GM19452 (cell line): ENCODE results near the gene BBS4.
"Not testable (repeated sequence)": the region's sequence is repeated elsewhere in the genome, so short reads cannot be mapped to it uniquely, and the experiment has no call there.

Experiments used
- ATAC-seq: cut with Tn5 transposase; IDR thresholded peaks from one replicate; pipeline ENCODE4 v1.9.1; 2021; ENCODE audit not compliant: unreplicated experiment

BBS4 gene

DNA sequence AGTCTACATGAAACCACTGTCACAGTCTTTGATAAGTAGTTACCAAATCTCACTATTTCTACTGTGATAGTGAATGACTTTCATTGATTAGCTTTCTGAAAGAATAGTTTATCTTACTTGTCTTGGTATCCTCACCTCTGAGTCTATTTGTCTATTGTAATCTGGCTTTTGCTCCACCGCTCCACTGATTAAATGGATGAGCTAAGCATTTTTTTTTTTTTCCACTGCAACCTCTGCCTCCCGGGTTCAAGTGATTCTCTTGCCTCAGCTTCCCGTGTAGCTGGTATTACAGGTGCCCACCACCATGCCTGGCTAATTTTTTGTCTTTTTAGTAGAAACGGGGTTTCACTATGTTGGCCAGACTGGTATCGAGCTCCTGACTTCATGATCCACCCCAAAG lies 12.9 kb downstream of the BBS4 start:
- ATAC-seq = no peak

GRCh38 chr15:72700076-72700475 lies 14.1 kb downstream of the BBS4 start:
- no peak for ATAC-seq

DNA sequence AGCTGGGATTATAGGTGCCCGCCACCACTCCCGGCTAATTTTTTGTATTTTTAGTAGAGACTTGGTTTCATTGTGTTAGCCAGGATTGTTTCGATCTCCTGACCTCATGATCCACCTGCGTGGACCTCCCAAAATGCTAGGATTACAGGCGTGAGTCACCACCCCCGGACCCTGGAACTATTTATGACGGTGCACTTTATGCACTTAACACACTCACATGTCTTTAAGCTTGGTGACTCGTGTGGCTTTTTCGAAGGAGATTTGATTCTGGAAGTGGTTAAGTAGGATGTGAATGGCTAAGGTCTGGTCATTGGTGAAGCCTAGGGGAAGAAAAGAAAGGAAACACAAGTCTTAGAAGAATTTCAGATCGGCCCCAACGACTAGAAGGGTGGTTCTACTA lies 20.3 kb downstream of the BBS4 start:
- no peak for ATAC-seq

DNA sequence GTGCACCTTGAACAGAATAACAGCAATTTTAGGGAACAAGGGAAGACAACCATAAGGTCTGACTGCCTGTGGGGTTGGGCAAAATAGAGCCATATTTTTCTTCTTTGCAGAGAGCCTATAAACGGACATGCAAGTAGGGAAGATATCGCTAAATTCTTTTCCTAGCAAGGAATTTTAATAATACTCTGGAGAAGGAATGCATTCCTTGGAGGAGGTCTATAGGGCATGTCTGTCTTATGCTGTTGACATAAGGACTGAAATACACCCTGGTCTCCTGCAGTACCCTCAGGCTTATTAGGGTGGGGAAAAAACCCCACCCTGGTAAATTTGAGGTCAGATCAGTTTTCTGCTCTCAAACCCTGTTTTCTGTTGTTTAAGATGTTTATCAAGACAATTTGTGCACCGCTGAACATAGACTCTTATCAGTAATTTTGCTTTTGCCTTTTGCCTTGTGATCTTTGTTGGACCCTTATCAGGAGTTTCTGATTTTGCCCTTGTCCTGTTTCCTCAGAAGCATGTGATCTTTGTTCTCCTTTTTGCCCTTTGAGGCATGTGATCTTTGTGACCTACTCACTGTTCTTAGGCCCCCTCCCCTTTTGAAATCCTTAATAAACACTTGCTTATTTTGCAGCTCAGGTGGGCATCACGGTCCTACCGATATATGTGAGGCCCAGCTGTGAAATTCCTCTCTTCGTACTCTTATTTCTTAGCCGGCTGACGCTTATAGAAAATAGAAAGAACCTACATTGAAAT lies 22.7 kb downstream of the BBS4 start:
- not testable (repeated sequence) for ATAC-seq

DNA sequence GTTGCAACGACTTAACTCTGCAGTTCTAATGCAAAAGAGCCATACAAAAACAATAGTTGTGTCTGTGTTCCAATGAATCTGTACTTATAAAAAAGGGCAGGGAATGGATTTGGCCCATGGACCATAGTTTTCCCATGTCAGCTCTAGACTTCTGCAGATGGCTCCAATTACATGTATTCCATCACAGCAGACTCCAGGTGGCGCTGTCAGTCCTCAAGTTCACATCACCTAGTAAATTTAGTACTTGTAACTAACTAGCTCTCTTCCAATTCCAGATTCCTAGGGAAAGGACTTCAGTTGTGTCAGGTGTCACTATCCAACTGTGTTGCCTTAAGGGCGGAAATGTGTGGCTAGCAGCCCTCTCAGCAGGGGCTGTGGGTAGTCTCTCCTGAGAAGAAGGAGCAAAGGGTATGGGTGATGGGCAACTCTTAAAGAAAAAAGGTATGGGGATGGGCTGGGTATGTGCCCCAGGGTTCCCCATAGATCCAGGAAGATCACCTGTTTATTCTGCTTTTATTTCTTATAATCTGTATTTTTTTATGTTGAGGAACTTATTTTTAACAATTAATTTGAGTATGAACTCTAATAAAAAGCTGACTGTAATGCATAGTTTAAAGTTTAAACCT lies 36.2 kb downstream of the BBS4 start:
- no peak for ATAC-seq

- no peak for ATAC-seq
Measured at GRCh38 chr15:72724028-72724427, 38.0 kb downstream of the BBS4 start.

GRCh38 chr15:72725446-72725845 lies 39.4 kb downstream of the BBS4 start:
- no peak for ATAC-seq

DNA sequence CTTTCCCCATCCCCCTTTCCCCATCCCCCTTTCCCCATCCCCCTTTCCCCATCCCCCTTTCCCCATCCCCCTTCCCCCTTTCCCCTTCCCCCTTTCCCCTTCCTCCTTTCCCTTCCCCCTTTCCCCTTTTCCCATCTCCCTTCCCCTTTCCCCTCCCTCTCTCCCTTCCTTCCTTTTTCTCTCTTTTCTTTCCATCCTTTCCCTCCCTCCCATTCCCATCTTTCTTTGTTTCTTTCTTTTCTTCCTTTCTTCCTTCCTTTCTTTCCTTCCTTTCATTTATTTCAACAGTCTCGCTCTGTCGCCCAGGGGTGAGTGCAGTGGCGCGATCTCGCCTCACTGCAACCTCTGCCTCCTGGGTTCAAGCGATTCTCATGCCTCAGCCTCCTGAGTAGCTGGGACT lies 39.8 kb downstream of the BBS4 start:
- not testable (repeated sequence) for ATAC-seq

- no peak for ATAC-seq
Measured at GRCh38 chr15:72727154-72727553, 41.1 kb downstream of the BBS4 start.

GRCh38 chr15:72728249-72728648 lies 42.2 kb downstream of the BBS4 start:
- not testable (repeated sequence) for ATAC-seq

DNA sequence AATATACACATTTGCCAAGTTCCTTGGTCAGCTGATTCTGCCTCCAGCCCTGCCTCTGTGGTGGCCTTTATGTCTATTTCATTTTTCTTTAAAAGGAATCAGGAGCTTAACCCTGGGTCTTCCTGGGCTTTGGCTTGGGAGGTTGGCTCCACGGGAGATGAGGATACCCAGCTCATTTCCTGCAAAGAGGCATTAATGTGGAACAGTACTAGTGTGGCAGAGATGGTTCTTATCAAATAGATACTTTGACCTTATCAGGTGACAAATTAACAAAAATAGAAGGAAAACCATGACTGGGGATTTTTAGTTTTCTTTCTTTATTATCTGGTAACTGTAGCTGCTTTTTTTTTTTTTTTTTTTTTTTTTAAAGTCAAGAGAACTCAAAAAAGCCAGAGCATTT lies 42.8 kb downstream of the BBS4 start:
- no peak for ATAC-seq

GRCh38 chr15:72732086-72732485 lies 46.1 kb downstream of the BBS4 start:
- ATAC-seq = no peak

GRCh38 chr15:72732516-72732915 lies 46.5 kb downstream of the BBS4 start:
- ATAC-seq = no peak

GRCh38 chr15:72733941-72734738 lies 48.1 kb downstream of the BBS4 start:
- no peak for ATAC-seq

DNA sequence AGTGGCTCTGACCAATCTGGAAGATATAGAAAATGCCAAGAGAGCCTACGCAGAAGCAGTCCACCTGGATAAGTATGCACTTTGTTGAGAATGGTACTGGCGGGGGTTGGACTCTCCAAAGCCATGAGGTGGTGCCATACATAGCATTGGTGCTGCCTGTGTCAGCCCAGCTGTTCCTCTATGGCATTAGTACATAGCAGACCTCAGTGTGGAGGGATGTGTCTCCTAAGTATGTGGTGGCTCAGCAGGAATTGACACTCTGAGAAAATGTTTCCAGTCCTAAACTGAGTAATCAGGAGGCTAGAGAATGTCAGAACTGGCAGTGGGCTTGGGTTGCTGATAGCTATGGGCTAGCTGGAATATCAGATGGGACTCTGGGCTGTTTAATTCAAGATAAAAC lies 49.1 kb downstream of the BBS4 start:
- no peak for ATAC-seq

DNA sequence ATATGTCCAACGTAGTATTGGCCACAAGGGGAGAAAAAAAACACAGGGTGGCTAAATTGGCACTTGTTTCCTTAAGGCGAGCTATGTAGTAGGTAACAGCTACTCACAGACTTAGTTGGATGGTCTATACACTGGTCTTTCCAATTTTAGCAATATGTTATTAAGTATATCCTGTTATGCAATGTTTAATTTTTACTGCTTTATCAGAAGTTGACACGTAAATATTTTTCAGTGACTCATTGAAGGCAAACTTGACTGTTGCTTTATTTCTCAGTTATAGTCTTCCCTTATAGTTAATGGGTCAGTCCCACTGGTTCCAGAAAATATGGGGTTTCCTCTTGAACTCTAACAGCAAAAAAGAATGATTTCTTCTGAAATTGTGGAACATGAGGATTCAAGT lies 51.1 kb downstream of the BBS4 start:
- no peak for ATAC-seq

DNA sequence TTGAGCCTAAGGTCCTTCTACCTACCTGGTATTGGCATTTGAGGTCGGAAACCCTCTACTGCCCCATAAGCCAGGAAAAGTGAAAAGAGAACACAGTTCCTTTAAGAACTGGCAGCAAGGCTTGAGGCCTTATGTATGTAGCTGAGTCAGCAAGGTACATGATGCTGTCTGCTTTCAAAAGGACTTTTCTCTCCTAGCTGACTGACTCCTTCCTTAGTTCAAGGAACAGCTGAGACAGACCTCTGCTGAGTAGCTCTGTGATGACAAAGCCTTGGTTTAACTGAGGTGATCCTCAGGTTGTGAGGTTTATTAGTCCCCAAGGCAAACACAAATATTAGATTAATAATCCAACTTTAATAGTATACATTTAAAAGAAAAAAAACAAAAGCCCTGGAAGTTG lies 51.7 kb downstream of the BBS4 start:
- no peak for ATAC-seq

DNA sequence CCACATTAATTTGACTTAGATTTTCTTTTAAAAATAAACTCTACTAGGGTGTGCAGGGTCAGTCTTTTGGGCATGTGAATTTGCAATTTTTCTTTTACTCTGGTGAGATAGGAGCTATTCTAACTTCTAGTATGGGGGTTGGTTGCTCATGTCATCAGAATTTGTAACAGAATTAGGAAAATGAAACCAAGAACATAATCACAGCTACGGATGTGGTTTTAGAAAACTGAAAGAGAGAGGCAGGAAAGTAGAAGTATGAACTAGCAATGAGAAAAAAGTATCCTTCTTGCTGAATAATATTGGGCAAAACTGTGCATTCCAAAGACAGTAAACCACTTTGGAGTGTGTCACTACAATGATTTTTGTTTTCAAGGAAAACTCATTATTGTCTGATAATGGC lies 54.2 kb downstream of the BBS4 start:
- peak; percentile 91 for ATAC-seq

DNA sequence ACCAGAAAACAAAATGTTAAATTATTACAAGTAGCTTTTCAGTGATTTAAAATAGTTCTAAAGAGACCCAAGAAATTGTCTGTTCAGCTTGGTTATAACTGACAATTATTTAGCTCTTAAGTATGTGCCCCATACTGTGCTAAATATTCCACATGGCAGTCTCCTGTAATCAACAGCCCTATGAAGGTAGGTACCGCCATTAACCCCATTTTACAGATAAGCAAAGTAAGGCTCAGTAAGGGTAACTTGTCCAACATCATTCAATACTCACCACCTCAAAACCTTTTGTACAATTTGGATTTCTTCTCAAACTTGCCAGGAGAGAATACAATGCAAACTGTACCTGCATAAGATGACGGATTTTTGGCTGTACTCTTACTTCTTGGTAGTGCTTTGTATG lies 63.7 kb downstream of the BBS4 start:
- ATAC-seq = no peak

GRCh38 chr15:72751751-72752455 lies 65.9 kb downstream of the BBS4 start:
- no peak for ATAC-seq

DNA sequence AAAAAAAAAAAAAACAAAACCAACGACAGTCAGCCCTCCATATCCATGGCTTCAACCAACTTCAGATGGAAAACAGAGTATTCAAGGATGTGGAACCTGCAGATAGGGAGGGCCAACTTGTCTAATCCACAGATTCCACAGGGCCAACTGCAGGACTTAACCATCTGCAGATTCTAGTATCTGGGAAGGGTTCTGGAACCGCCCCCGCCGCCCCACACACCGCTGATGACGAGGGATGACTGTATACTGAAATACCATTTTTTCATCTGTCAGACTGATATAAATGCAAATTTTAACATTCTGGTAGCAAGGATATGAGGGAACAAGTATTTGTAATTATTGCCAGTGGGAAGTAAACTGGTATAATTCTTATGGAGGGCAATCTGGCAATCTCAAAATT lies 68.1 kb downstream of the BBS4 start:
- no peak for ATAC-seq
